ENCODE measurements around the gene LDHA. TPM values are rescaled to one million over a fixed set of nuclear protein-coding genes. Genes with fewer than 3 reads are reported as not detected.
A peak's percentile ranks its signal among the peaks of the same experiment; 100 is the strongest.
"Not testable (repeated sequence)": the region's sequence is repeated elsewhere in the genome, so short reads cannot be mapped to it uniquely, and the experiment has no call there.

The LDHA gene
- total and polyA plus RNA-seq, 9 of the 15 experiments (the other 6 are each of a cell fraction or from before 2014, with no cell fraction given) = 535 to 3,001 (median 926) TPM

DNA sequence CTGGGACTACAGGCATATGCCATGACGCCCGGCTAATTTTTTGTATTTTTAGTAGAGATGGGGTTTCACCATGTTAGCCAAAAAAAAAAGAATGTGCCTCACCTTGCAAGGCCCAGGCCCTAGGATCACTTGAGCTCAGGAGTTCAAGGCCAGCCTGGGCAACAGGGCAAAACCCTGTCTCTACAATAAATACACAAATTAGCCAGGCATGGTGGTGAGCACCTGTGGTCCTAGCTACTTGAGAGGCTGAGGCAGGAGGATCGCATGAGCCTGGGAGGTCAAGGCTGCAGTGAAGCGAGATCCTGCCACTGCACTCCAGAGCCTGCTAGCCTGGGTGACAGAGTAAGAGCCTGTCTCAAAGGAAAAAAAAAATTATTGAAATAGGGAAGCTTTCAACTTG lies 9.7 kb downstream of the LDHA start:
- H3K79me2 ChIP-seq (ENCODE audit: control insufficient read depth, insufficient read depth, low read length) = peaks cover 19% of the 10 kb centered on the region
- H3K4me2 ChIP-seq (ENCODE audit: insufficient read depth, low read length) = no peak overlapping the region
- H3K4me3 ChIP-seq = no peak overlapping the region
- H3K4me1 ChIP-seq (replicated peaks in 1 of 2; ENCODE audit: control insufficient read depth in 2 of 2, insufficient read depth in 2 of 2, low read length in 2 of 2) = no peaks in the 10 kb centered on the region; a peak in 1 of 5 replicates
- FAIRE-seq (no peak), DNase-seq (ENCODE audit: extremely low read depth in 1 of 4, low spot score in 3 of 4) (no peak), ATAC-seq (no peak)
- H3K9me1 ChIP-seq (ENCODE audit: control insufficient read depth, insufficient read depth, low read length) = no peaks in the 10 kb centered on the region
- no peaks in the 10 kb centered on the region for H3K9me3 ChIP-seq (replicated peaks; ENCODE audit: control insufficient read depth, insufficient read depth, low read depth, low read length)
- ChIA-PET POLR2A (interaction anchor here (0.6 kb wide), 2 partner anchors 166 to 425 kb away, joined by 3 read pairs; no protein-coding TSS in a partner anchor), CTCF (ENCODE audit: low intra/inter-chr PET ratio) (no interaction called here)
- H3K9ac ChIP-seq (ENCODE audit: insufficient read depth in 1 of 2, low read depth in 2 of 2, low read length in 2 of 2) = no peak overlapping the region
- TF ChIP-seq GATAD2A (IDR thresholded peaks at IDR 0.05) (no peak), POLR2AphosphoS5 (IDR thresholded peaks at IDR 0.05; ENCODE audit: control insufficient read depth, insufficient read depth, low read depth, low read length) (peak; percentile 16; the same call in 1 of the 2 replicates)
- no peak overlapping the region for H3K27ac ChIP-seq (ENCODE audit: extremely low read depth, low read depth, low read length)
- peaks cover 89% of the 10 kb centered on the region for H3K36me3 ChIP-seq (ENCODE audit: control insufficient read depth, insufficient read depth, low read length)
- no peaks in the 10 kb centered on the region for H3K27me3 ChIP-seq (ENCODE audit: control insufficient read depth in 2 of 2, insufficient read depth in 2 of 2, low read length in 2 of 2)
- intact Hi-C loops (cut with micrococcal nuclease) = no loop called here
- in situ Hi-C loops (cut with MboI) = no loop called here
- BruUV-seq (replicated peaks) = no TSS peak
- no peak overlapping the region for H2AFZ ChIP-seq (ENCODE audit: low read depth, low read length)
- peaks cover 23% of the 10 kb centered on the region for H4K20me1 ChIP-seq (replicated peaks; ENCODE audit: control insufficient read depth, insufficient read depth, low read length)
- 91% methylated on average over 4 of the region's 4 CpGs for WGBS (ENCODE audit: insufficient coverage, low coverage, missing lambda C conversion rate)

DNA sequence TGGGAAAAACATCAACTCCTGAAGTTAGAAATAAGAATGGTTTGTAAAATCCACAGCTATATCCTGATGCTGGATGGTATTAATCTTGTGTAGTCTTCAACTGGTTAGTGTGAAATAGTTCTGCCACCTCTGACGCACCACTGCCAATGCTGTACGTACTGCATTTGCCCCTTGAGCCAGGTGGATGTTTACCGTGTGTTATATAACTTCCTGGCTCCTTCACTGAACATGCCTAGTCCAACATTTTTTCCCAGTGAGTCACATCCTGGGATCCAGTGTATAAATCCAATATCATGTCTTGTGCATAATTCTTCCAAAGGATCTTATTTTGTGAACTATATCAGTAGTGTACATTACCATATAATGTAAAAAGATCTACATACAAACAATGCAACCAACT lies 13.0 kb downstream of the LDHA start:
- DNase-seq (ENCODE audit: extremely low read depth in 1 of 4, low spot score in 3 of 4); CTCF ChIA-PET (ENCODE audit: low intra/inter-chr PET ratio); H3K4me1 ChIP-seq (replicated peaks in 1 of 2; ENCODE audit: control insufficient read depth in 2 of 2, insufficient read depth in 2 of 2, low read length in 2 of 2); H3K27me3 ChIP-seq (ENCODE audit: control insufficient read depth in 2 of 2, insufficient read depth in 2 of 2, low read length in 2 of 2); H3K4me3 ChIP-seq; H3K79me2 ChIP-seq (ENCODE audit: control insufficient read depth, insufficient read depth, low read length); H3K9me1 ChIP-seq (ENCODE audit: control insufficient read depth, insufficient read depth, low read length); H3K27ac ChIP-seq (ENCODE audit: extremely low read depth, low read depth, low read length); H3K4me2 ChIP-seq (ENCODE audit: insufficient read depth, low read length); ATAC-seq; in situ Hi-C loops (cut with MboI); H3K9ac ChIP-seq (ENCODE audit: insufficient read depth in 1 of 2, low read depth in 2 of 2, low read length in 2 of 2); intact Hi-C loops (cut with micrococcal nuclease); H3K9me3 ChIP-seq (replicated peaks; ENCODE audit: control insufficient read depth, insufficient read depth, low read depth, low read length); FAIRE-seq; H2AFZ ChIP-seq (ENCODE audit: low read depth, low read length): not testable (repeated sequence)
- peaks cover 10% of the 10 kb centered on the region; the same call in 1 of the 2 replicates for H4K20me1 ChIP-seq (replicated peaks; ENCODE audit: control insufficient read depth, insufficient read depth, low read length)
- POLR2A ChIA-PET = interaction anchor here (0.9 to 1.4 kb wide), 2 partner anchors 12 to 13 kb away, joined by 5 to 7 read pairs; partner anchors contain the start of gene LDHA
- peaks cover 59% of the 10 kb centered on the region for H3K36me3 ChIP-seq (ENCODE audit: control insufficient read depth, insufficient read depth, low read length)
- WGBS (ENCODE audit: insufficient coverage, low coverage, missing lambda C conversion rate) = 82% methylated on average over 3 of the region's 3 CpGs
- BruUV-seq (replicated peaks) = TSS peak; percentile 95
